Measurements from ENCODE around the gene LRRC8E.

LRRC8E gene

GRCh38 chr19:7864690-7865074 lies 23.6 kb upstream of the LRRC8E start:
- peaks cover 50% of the 10 kb centered on the region for H3K27me3 Mint-ChIP-seq (ENCODE audit: low read depth)
- no peak overlapping the region for H3K27ac Mint-ChIP-seq
- no peaks in the 10 kb centered on the region for H3K36me3 Mint-ChIP-seq (ENCODE audit: low read depth)
- TF ChIP-seq CTCF (IDR thresholded peaks at IDR 0.05; ENCODE audit: unreplicated experiment in 3 of 3), result no peak
- peaks cover 5% of the 10 kb centered on the region for H3K4me1 Mint-ChIP-seq
- no peak overlapping the region for H3K4me3 Mint-ChIP-seq
- no peaks in the 10 kb centered on the region for H3K9me3 Mint-ChIP-seq

GRCh38 chr19:7865262-7865911 lies 22.9 kb upstream of the LRRC8E start:
- H3K9me3 Mint-ChIP-seq, result no peaks in the 10 kb centered on the region
- no peaks in the 10 kb centered on the region for H3K36me3 Mint-ChIP-seq (ENCODE audit: low read depth)
- H3K27me3 Mint-ChIP-seq (ENCODE audit: low read depth), result peaks cover 52% of the 10 kb centered on the region
- H3K4me1 Mint-ChIP-seq, result peaks cover 5% of the 10 kb centered on the region
- no peak overlapping the region for H3K27ac Mint-ChIP-seq
- peak overlapping the region in 2 of 3 experiments; percentile 2 to 10 for H3K4me3 Mint-ChIP-seq
- no peak for TF ChIP-seq CTCF (IDR thresholded peaks at IDR 0.05; ENCODE audit: unreplicated experiment in 3 of 3)

GRCh38 chr19:7866399-7867091 lies 21.8 kb upstream of the LRRC8E start:
- TF ChIP-seq CTCF (IDR thresholded peaks at IDR 0.05; ENCODE audit: unreplicated experiment in 3 of 3), result no peak

GRCh38 chr19:7867092-7867844 lies 21.0 kb upstream of the LRRC8E start:
- no peak for TF ChIP-seq CTCF (IDR thresholded peaks at IDR 0.05; ENCODE audit: unreplicated experiment in 3 of 3)
- Mint-ChIP-seq H3K4me1 (peaks cover 12% of the 10 kb centered on the region), H3K27ac (no peak overlapping the region), H3K4me3 (peak overlapping the region in 1 of 3 experiments; percentile 28), H3K36me3 (ENCODE audit: low read depth) (no peaks in the 10 kb centered on the region), H3K9me3 (no peaks in the 10 kb centered on the region), H3K27me3 (ENCODE audit: low read depth) (peaks cover 54% of the 10 kb centered on the region)

More at GRCh38 chr19:7866399-7867091, 21.8 kb upstream of the LRRC8E start:
- Mint-ChIP-seq H3K4me3 (peak overlapping the region in 1 of 3 experiments; percentile 21), H3K27me3 (ENCODE audit: low read depth) (peaks cover 47% of the 10 kb centered on the region), H3K36me3 (ENCODE audit: low read depth) (no peaks in the 10 kb centered on the region), H3K27ac (no peak overlapping the region), H3K4me1 (peaks cover 6% of the 10 kb centered on the region), H3K9me3 (no peaks in the 10 kb centered on the region)

GRCh38 chr19:7868326-7868670 lies 20.0 kb upstream of the LRRC8E start:
- no peak for TF ChIP-seq CTCF (IDR thresholded peaks at IDR 0.05; ENCODE audit: unreplicated experiment in 3 of 3)
- Mint-ChIP-seq H3K4me3 (peak overlapping the region in 2 of 3 experiments; percentile 58 to 72), H3K9me3 (no peaks in the 10 kb centered on the region), H3K4me1 (peaks cover 12% of the 10 kb centered on the region), H3K36me3 (ENCODE audit: low read depth) (no peaks in the 10 kb centered on the region), H3K27me3 (ENCODE audit: low read depth) (peaks cover 61% of the 10 kb centered on the region), H3K27ac (no peak overlapping the region)

Data from nephron (organoid).